AG08396 (cell line): ENCODE data around the gene TOP1.
A peak's percentile ranks its signal among the peaks of the same experiment; 100 is the strongest.
"Not testable (repeated sequence)": the region's sequence is repeated elsewhere in the genome, so short reads cannot be mapped to it uniquely, and the experiment has no call there.

ENCODE experiments used
- DNase-seq: peaks from one replicate; pipeline ENCODE4 v3.0.0; 2012; ENCODE audit warnings: low spot score, mixed read lengths

Gene TOP1

DNA sequence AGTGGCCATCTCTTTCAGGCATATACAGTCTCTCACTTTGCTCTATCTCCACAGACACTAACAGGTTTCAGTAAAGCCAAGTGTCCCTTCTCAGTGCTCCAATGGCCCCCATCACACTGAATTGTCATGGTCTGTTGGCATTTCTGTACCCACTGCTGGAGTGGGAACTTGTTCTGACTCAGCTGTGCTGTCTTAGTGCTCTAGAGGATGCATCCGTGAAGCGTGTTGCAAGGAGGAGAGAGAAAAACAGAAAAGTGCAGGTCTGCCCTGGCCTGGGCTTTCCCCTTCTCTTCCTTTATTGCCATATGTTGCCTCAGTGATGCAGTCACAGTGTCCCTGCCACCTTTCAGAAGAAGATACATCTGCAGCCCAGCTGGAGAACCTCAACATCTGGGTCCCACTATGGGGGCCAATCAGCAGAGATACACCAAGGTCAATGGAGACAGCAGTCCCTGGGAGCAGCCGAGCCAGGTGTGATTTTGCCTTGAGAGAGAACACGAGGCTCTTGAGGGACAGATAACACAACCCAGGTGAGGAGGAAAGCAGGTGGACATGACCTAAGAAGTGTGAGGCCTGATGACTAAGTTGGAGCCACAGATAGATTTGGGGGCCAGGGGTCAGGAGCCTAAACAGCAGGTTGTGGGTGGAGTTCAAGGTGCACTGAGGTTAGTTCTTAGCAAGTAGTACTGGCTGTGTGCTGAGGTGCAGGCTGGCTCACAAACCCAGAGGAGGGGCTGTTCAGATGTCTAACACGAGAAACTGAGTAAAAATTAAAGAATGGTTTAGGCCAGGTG, 103.2 kb downstream of the TOP1 start:
- no peak for DNase-seq

DNA sequence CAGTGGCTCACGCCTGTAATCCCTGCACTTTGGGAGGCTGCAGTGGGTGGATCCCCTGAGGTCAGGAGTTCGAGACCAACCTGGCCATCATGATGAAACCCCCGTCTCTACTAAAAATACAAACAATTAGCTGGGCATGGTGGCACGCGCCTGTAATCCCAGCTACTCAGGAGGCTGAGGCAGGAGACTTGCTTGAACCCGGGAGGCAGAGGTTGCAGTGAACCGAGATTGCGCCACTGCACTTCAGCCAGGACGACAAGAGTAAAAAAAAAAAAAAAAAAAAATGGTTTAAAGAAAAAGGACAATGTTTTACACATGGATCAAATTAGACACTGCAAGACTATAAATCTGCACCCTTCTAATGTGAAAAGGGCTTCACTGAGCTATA, 103.8 kb downstream of the TOP1 start:
- not testable (repeated sequence) for DNase-seq

DNA sequence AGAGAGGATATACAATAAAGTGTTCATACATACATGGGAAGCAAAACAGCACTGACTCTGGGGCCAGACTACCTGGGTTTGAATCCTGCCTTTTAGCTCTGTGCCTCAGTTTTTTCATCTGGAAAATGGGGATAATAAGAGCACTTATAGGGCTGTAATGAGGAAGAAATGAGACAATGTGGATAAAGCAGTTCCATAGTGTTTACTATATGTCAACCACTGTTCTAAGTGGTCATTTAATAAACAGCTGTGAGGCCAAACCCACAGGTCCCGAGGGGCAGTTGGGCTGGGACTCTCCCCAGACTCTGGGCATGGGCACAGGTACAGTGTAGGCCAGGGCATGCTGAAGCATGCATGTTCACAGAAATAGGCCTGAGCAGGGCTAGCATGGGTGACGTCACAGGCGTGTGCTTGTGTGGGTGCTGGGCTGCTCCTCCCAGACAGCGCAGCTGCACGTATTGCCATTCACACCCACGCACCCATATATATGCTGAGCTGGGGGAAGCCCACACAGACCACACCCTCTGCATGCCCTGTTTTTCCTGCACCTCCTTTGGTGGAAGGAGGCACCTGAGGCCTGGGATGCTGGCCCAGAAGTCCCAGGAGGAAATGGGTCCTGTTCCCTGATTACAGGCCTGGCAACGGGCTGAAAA, 105.2 kb downstream of the TOP1 start:
- DNase-seq = no peak

DNA sequence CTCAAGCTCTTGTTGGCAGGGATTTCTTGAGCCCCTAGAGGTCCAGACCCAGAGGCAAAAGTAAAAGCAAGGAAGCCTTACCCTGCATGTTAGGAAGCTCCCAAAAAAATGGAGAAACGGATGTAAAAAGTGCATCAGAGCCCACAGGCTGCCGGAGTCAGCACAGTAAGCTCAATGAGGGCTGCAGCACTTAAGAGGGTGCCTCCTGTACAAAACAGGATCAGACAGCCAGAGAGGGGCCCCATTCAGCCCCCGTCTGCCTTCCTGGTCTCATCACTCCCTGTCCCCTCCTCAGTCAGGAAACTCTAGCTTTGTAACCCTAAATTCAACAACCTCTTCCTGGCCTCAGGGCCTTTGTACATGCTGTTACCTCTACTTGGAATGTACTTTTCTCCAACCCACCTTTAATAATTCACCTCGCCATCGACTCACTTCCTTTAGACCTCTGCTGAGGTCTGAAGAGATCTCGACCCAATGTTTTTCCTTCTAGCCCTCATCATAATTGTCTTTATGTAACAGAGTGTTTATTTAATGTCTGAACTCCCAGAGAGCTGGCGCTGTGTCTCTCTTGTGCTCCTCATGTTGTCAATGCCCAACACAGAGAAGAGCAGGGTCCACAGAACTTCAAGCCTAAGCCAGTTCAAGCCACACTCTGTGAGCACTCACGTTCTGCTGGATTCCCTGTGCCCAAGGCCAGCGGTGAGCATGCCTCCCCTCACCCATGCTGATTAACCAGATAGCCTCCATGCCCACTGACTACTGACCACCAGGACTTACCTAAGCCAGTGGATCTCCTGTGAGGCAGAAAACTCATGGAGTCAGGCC, 106.0 kb downstream of the TOP1 start:
- no peak for DNase-seq

DNA sequence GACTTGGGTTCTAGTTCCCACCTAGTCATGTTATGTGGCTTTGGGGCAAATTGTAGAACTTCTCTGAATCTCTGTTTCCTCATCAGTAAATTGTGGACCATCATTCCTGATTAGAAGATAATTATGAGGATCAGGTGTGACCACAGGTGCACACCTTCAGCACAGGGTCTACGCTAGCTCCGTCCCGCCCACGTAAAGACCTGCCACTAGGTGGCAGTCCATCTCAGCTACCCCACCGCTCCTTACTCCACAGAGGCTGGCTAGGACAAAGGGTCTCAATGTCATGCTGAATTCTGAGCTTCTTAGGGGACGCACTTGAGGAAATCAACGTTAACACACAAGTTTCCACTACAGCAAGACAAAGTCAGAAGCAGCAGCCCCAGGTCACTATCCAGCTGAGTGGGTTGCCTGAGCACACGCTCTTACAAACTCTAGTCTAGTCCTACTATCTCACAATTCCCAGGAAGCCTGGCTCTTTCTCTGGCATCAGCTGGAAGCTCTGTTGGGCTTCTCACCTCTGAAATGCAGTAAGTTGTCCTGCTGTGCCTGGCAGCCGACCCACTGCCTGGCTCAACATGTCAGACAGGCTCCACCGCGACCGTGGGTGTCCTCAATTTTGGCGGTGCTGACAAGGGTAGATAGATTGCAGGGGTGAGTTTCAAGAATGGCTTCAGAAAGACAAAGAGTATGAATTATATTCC, 106.7 kb downstream of the TOP1 start:
- DNase-seq = no peak

DNA sequence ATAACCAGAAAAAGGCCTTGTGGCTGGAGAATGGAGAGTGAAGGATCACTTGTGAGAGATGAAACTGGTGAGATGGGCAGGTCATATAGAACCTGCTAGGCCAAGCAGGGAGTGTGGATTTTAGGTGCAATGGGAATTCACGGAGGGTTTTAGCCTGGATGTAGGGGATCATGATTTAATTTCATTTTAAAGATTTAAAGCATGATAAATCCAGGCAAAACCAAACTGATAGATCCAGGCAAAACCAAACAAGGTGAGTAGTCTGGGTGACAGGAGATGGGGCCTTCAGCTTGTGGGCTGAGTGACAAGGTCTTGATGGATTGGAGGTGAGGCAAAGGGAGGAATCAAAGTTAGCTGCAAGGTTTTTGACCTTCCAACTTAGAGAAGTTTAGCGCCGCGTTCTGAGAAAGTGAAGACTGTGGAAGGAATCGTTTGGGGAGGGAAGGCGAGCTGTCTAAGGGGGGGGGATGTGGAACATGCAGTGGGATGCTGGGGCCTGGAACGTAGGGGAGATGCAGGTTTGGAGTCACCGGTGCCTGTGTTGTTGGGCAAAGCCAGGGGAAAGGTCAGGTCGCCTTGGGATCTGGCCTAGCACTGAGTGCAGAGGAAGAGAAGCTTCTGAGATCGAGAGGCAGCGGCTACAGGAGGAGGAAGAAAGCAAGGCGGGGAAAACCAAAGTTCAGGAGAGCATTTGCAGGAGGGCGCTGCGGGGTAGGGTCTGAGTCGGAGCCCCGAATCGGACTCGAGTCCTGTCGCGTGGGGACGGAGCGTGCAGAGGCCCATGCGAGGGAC, 107.5 kb downstream of the TOP1 start:
- no peak for DNase-seq

DNA sequence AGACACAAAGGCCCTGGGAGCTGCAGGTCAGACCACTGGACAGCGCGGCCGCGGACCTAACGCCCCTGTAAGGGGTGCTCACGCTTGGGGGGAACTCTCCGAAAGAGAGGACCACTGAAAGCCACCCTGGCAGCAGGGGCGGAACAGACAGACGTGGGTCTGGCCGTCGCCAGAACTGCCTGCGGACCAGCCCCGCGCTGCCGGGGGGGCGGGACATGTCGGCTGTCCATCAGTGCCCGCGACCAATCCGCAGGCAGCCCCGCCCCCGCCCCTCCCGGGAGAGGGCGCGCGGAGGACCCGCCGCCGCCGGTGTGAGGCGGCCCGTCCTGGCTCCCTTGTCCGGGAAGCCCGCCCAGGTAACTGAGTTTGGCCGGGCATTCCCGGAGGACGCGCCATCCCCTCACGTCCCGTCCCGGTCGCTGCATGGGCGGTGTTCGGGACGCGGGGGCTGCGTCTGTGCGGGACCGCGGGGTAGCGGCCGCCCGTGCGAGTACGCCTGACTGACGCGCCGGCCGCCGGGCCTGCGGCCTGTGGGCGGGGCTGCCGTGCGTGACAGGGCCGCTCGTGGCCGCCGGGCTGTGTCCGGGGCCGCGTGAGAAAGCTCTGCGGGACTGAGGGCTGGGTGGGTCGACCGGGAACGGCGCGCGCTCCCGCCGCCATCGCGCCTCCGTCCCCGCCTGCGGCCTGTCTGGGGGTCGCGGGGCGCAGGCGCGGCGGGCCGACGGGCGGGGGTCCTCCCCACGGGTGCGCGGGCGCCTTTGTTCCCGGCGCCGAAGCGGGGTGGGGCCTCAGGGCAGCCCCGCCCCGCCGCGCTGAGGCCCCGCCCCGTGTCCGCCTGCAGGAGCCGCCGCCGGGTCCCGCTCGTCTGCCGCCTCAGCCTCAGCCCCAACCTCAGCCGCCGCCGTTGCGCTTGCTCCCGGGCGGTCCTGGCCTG, 108.3 kb downstream of the TOP1 start, which contains the start of gene PLCG1:
PLCG1 (plus strand) TSS at position 864 of the 934 bp plus-strand sequence. CDS start 99 bp downstream, outside the sequence.
- peak; percentile 98 for DNase-seq

DNA sequence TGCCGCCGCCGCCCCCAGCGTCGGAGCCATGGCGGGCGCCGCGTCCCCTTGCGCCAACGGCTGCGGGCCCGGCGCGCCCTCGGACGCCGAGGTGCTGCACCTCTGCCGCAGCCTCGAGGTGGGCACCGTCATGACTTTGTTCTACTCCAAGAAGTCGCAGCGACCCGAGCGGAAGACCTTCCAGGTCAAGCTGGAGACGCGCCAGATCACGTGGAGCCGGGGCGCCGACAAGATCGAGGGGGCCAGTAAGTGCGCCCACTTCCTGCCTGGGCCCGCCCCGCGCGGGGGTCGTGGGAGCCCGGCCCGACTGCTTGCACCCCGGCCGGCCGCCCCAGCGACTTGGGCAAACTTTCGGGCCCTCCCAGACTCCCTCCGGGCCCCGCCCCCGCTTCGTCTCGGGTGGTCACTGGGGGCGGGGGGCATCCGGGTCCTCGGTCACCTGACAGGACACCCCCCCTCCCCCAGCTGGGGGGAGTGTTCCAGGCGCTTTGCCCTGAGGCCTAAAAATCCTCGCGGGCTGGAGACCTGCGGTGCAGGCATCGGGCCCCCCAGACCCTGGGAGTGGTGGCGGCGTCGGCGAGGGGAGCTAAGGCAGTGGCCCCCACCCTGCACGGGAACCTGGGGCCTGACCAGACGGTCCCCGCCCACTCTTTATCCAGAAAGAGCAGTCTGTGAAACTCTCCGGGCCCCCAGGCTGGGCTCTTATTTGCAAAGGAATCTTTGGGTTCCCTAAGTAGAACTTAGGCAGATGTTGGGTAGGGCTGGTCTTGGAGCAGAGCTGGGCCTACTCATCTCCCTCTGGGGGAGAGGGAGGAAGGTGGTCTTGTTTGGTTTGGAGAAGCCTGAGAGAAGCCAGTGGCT, 109.2 kb downstream of the TOP1 start:
- DNase-seq = peak; percentile 81

DNA sequence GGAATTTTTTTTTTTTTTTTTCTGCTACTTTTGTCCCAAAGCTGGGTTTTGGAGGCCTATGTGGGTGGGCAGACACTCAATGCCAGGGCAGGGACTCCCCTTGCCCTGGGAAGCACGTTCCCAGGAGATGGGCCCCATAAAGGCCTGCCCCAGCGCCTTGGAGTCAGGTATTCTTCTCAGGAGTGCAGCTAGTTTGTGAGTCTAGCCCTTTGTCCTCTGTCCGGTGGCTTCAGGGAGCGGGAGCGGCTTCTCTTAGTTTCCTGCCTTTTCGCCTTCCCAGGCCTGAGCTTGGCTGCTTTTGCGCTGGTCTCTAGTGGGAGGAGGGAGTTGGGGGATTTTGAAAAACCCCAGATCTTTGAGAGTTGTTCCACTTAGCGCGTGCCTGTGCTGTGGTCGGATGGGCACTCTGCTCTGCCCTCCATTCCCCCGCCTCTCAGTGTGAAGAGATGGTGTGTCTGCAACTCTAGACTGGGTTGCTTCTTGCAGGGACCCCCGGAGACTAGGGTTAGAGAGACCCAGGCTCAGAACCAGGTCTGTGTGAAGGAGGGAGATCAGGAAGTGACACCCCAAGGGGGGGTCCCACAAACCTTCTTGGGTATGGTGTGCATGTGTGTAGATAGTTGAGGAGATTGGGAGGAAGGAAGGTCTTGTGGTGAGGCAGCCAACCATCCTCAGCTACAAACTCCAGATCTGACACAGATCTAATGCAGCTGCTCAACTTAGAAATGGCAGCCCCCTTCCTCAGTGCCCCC, 110.0 kb downstream of the TOP1 start:
- DNase-seq = peak; percentile 37

DNA sequence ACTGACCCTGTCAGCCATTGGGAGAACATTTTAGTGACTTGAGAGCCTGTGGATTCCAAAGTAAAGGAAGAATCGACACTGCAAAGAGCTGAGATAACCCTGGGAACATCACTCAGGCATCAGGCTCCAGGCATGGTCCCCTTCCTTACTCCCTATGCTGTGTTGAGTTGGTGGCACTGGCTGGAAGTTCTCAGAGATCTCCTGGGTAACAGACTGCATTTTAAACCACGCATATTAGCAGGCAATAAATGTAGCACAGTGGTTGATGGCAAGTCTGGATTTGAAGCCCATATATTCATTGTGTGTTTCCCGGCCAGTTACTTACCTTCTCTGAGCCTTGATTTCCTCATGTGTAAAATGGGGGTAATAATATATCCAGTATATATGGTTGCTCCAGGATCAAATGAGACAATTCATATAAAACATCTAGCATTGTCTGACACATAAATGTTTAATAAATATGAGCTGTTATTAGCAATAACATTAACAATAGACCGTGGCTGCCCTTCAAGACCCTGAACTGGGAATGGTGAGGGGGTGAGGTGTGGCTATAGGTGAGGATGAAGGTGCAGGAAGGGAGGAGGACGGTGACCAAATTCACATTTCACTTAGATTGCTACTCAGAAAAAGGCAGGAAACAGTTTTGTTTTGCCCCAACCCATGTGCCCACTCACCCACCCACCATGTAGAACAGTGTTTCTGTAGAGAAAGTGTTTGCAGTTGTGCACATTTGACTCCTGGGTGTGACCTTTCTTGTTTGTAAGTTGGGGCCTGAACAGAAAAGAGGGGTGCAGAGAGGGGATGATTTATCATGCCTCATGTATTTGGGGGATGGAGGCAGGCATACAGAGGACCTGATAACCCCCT, 110.8 kb downstream of the TOP1 start:
- DNase-seq = no peak

DNA sequence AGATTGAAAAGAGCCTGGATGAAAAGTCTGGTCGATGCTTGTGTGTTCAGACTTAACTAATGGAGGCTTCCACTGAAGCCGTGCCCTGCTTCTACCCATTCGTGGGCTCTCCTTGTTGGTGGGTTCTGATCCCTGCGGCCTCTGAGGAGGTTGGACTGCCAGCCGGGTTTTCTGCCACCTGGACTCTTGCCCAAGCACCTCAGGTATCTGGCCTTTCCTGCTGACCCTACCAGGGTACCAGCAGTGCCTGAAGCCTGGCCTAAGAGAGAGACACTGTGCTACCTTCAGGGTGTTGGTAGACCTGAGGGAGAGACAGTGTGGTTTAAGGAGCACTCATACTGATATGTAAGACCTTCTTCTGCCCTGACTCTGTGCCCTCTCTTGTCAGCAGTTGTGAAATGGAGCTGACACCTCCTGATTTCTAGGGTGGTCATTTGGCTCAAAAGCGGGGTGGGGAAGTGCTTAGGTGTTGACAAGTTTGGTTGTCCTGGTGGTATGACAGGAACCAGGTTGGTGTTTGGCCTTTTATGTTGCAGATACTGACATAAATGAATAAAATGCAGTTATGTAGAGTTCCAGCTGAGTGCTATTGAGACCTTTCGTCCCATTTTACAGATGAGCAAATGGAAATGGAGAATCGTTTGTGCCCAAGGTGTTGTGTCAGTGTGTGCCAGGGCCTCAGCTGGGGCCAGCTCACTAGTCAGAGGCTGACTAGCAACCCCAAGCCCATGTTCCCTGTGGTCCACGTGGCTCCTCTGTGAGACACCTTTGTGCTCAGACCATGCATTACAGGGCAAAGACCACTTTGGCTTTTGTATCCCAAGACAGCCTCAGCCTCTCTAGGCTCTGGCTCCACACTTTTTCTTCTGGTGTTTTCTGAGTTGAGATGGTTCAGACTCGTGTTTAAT, 111.9 kb downstream of the TOP1 start:
- no peak for DNase-seq

DNA sequence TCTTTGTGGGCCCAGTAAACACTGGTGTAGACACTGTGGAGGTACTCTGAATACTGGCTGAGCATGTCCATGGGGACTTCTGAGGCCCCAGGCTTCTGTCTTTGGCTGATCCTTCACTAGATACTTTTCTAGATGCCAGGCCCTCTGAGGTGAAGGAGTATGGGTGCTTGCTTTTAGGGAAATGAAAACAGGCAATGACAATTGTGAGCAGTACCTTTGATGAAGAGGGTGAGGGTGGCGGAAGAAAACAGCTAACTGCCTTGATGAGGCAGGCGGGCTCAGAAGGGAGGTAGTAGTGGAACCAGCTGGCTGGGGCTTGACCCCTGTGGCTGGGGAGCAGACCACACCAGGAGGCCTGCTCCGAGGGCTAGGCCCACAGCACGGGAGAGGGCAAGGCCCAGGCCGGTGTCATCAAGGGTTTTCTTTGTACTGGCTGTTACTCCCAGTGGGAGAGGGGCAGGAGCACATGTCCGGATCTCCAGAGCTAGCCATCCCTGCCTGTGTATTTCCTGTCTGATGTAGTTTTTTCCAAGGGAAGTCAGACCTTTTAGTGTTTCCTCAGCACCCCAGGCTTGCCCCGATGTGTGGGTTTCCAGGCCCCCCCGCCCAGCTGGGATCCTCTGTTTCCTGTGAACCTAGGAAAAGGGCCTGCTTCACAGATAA, 112.7 kb downstream of the TOP1 start:
- DNase-seq = peak; percentile 42

DNA sequence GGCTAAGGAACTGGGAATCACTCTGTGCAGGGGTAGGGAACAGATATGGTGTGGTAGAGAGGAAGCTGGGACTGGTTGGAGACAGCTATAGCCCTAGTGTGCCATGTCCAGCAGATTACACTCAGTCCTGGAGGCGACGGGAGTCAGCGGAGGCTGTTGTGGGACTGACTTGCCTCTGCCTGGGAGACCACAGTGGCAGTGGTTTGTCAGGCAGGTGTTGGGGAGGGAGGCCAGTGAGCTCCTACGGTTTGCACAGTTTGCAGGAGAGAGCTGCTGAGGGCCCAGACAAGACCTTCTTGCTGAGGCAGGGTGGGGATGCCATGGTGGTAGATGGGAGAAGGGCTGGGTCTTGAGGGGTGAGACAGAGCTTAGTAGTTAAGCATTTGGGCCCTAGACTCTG, 113.6 kb downstream of the TOP1 start:
- no peak for DNase-seq

DNA sequence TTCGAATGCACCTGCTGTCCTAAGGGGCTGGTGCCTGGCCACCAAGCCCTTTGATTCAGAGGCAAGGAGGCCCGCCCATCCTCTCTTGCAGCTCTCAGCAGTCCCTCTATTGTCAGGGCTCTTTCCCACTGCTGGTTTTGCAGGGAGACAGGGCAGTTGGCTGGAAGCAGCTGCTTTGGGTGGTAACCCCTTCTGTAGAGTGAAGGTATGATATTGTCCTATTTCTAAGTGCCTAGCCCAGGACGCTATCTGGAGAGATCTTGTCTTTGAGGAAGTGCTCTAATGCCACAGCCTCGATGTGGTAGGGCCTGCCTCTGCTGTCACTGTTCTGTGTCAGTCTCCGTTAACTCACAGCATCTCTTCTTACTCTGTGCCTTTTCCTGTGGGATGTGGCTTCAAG, 114.3 kb downstream of the TOP1 start:
- DNase-seq = no peak

DNA sequence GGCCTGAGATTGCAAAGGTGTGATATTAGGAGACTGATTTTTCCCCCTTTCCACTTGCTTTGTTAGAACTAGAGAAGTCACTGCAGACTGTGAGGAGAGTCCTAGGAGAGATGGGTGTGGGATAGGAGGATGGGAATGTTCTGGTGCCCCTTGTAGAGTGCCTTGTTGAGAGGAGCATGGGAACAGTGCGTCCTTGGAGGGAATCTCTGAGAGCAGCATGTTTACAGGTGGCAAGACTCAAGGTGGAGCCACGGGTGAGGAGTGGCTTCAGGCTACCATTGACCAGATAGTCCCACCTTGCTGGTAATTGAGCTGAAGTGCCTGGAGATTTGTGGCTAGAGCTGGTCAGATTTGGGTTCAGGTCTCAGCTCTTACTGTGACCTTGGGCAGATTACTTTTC, 114.7 kb downstream of the TOP1 start:
- DNase-seq = no peak

DNA sequence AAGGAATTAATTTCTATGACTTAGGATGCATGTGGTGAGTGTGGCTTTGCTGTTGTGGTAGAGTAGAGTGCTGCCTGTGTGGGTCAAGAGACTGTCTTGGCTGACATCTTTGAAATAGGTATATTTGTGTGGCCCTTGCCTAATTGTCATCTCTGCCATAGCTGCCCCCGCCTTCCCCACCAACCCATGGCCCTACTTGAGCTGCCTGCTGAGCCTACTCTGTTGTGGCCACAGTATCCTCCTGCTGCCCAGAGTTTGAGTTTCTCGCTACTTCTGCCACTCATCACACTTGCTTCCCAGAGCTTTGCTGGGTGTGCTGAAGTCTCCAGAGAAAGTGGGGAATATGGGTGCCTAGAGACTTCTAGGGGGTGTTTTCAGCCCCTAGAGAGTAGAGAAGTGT, 116.7 kb downstream of the TOP1 start:
- DNase-seq = no peak
